ENCODE data around the gene DEXI.

- peak in 2 of 5 experiments; percentile 16 to 18 for TF ChIP-seq CTCF (IDR thresholded peaks at IDR 0.05 in 4 of 5, conservative IDR thresholded peaks at IDR 0.05 in 1 of 5)
- TF ChIP-seq POLR2A (IDR thresholded peaks at IDR 0.05), result no peak
Observed at GRCh38 chr16:10937068-10937859, 5.0 kb downstream of the DEXI start.
